ENCODE results near the gene UBE3D.

GRCh38 chr6:82906489-82906888 lies 159.2 kb downstream of the UBE3D start:
- no peak for TF ChIP-seq CTCF (IDR thresholded peaks at IDR 0.05)
- TF ChIP-seq SIN3A (IDR thresholded peaks at IDR 0.05; ENCODE audit: borderline replicate concordance, insufficient read depth, low read depth, low read length): no peak
- TF ChIP-seq POLR2AphosphoS5 (IDR thresholded peaks at IDR 0.05; ENCODE audit: low read depth, low read length): no peak
